Prostate gland (tissue), 2 donors: ENCODE measurements around the gene ACSF3.

ENCODE experiments used
- POLR2A ChIP-seq: fragments of 450-650 bp; IDR thresholded peaks from one replicate; pipeline ENCODE4 v1.6.1; 2016; ENCODE audit warnings: antibody characterized with exemption, mild to moderate bottlenecking
- POLR2AphosphoS5 ChIP-seq: sonication (generic); formaldehyde crosslinking; IDR thresholded peaks from one replicate; pipeline ENCODE4 v1.6.1; 2017; ENCODE audit warnings: antibody characterized with exemption
- TF ChIP-seq, protein P1 (sequence below), 4 experiments: fragments of 200-600 bp in 2 of 4; fragments of 450-650 bp in 2 of 4; sonication (generic) in 2 of 4; IDR thresholded peaks; 1 replicate in 3 of 4; 2 replicates in 1 of 4; pipeline ENCODE4 v1.5.1; 2016 to 2019; ENCODE audit warnings: antibody characterized with exemption in 4 of 4, mild to moderate bottlenecking in 2 of 4, moderate library complexity in 2 of 4

DNA sequence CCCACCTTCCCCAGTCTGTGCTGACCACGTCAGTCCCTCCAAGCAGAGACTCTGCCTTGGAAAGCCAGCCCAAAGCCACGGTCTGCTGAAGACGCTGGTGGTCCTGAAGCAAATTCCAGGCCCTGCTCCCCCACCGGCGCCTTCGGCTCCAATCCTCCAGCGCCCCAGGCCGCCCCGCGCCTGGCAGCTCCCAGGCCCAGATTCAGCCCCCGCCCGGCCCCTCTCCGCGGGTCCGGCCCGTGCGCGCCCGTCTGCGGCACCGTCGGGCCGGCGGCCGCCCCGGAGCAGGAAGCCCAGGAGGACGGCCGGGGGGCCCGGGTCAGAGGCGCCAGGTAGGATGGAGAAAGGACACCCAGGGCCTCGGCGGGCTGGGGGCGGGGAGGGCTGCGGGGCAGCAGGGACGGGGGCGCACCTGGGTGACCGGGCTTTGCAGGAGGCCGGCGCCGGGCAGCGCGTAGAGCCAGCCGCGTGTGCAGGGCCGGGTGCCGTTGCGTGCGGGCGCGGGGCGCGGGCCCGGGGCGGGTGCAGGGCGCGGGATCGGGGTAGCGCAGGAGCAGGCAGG is 107.3 kb downstream of the ACSF3 start:
- TF ChIP-seq, protein P1, sequence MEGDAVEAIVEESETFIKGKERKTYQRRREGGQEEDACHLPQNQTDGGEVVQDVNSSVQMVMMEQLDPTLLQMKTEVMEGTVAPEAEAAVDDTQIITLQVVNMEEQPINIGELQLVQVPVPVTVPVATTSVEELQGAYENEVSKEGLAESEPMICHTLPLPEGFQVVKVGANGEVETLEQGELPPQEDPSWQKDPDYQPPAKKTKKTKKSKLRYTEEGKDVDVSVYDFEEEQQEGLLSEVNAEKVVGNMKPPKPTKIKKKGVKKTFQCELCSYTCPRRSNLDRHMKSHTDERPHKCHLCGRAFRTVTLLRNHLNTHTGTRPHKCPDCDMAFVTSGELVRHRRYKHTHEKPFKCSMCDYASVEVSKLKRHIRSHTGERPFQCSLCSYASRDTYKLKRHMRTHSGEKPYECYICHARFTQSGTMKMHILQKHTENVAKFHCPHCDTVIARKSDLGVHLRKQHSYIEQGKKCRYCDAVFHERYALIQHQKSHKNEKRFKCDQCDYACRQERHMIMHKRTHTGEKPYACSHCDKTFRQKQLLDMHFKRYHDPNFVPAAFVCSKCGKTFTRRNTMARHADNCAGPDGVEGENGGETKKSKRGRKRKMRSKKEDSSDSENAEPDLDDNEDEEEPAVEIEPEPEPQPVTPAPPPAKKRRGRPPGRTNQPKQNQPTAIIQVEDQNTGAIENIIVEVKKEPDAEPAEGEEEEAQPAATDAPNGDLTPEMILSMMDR (IDR thresholded peaks at IDR 0.05): no peak
- TF ChIP-seq POLR2A (no peak), POLR2AphosphoS5 (no peak)
